Mammary epithelial cell (primary cell): ENCODE data around the gene FCHSD2.

Experiments used
- EZH2 ChIP-seq: IDR thresholded peaks from 2 replicates; pipeline ENCODE4 v1.6.1; 2012; ENCODE audit warnings: low read length, inconsistent platforms, borderline replicate concordance
- TF ChIP-seq, protein P1 (sequence below), 2 donors: IDR thresholded peaks in 1 of 2; conservative IDR thresholded peaks in 1 of 2; 2 replicates each; pipeline ENCODE4 v1.5.1; 2011 to 2012; ENCODE audit warnings: inconsistent platforms in 2 of 2, low read length in 2 of 2, mild to moderate bottlenecking in 2 of 2, control low read depth in 1 of 2, low read depth in 1 of 2; ENCODE audit not compliant: insufficient read depth in 1 of 2; ENCODE audit errors: extremely low read depth in 1 of 2

DNA sequence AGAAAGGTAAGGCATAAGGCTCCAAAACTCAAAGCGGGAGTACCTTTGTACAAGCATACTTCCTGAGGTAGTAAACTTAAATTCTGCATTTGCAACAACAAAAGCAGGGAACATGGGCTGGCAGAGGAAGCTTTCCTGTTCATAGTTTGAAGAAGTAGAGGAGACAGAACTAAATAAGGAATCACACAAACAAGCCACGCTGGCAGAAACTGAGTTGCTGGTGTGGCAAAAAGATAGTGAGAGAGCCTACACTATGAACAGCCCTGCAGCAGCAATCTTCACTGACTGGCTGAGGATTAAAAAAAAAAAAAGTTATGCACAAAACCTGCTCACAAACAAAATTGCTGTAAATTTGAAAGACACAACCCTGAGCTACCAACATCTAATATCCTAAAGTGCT lies 46.5 kb downstream of the FCHSD2 start:
- TF ChIP-seq, protein P1, sequence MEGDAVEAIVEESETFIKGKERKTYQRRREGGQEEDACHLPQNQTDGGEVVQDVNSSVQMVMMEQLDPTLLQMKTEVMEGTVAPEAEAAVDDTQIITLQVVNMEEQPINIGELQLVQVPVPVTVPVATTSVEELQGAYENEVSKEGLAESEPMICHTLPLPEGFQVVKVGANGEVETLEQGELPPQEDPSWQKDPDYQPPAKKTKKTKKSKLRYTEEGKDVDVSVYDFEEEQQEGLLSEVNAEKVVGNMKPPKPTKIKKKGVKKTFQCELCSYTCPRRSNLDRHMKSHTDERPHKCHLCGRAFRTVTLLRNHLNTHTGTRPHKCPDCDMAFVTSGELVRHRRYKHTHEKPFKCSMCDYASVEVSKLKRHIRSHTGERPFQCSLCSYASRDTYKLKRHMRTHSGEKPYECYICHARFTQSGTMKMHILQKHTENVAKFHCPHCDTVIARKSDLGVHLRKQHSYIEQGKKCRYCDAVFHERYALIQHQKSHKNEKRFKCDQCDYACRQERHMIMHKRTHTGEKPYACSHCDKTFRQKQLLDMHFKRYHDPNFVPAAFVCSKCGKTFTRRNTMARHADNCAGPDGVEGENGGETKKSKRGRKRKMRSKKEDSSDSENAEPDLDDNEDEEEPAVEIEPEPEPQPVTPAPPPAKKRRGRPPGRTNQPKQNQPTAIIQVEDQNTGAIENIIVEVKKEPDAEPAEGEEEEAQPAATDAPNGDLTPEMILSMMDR (conservative IDR thresholded peaks at IDR 0.05 in 1 of 2, IDR thresholded peaks at IDR 0.05 in 1 of 2; ENCODE audit: extremely low read depth in 1 of 2, insufficient read depth in 1 of 2, low read depth in 1 of 2, low read length in 2 of 2) = no peak
- no peak for TF ChIP-seq EZH2
